Gastrocnemius medialis (tissue), 4 donors: ENCODE measurements around the gene KLHL30. TPM values are rescaled to one million over a fixed set of nuclear protein-coding genes. Genes with fewer than 3 reads are reported as not detected.

Experiments
- ATAC-seq, 2 donors: fragments of 150-250 bp; one replicate each; pipeline ENCODE4 v1.9.1; 2016
- DNase-seq, 2 donors: peaks; one replicate each; pipeline ENCODE4 v3.0.0-alpha.2; 2019
- H3K27ac ChIP-seq, 4 donors: fragments of 200-600 bp; sonication (generic); 1 replicate in 1 of 4; 2 replicates in 3 of 4; pipeline ENCODE4 v1.5.1; 2016 to 2018; ENCODE audit warnings: mild to moderate bottlenecking in 2 of 4, moderate library complexity in 1 of 4
- H3K27me3 ChIP-seq, 3 donors: fragments of 200-600 bp; sonication (generic) in 2 of 3; 1 replicate in 1 of 3; 2 replicates in 2 of 3; pipeline versions ENCODE4 v1.5.1 to v1.6.0; 2016 to 2019; ENCODE audit warnings: mild to moderate bottlenecking in 1 of 3, moderate library complexity in 1 of 3
- H3K36me3 ChIP-seq, 2 donors: fragments of 200-600 bp; sonication (generic) in 1 of 2; one replicate each; pipeline ENCODE4 v1.5.1; 2017 to 2018
- H3K4me1 ChIP-seq, 2 donors: fragments of 200-600 bp; sonication (generic) in 1 of 2; one replicate each; pipeline ENCODE4 v1.5.1; 2016 to 2017; ENCODE audit warnings: mild to moderate bottlenecking in 2 of 2
- H3K4me3 ChIP-seq, 4 donors: fragments of 200-600 bp; sonication (generic) in 3 of 4; 1 replicate in 1 of 4; 2 replicates in 3 of 4; pipeline ENCODE4 v1.5.1; 2016 to 2019; ENCODE audit warnings: mild to moderate bottlenecking in 2 of 4
- H3K9me3 ChIP-seq, 3 donors: fragments of 200-600 bp; sonication (generic) in 2 of 3; 1 replicate in 1 of 3; 2 replicates in 2 of 3; pipeline ENCODE4 v1.5.1; 2016 to 2019
- CTCF ChIP-seq, 5 experiments: fragments of 450-650 bp in 3 of 5; fragments of 200-600 bp in 2 of 5; sonication (generic) in 2 of 5; IDR thresholded peaks in 4 of 5; conservative IDR thresholded peaks in 1 of 5; 1 replicate in 4 of 5; 2 replicates in 1 of 5; pipeline ENCODE4 v1.5.1; 2016 to 2019; ENCODE audit warnings: antibody characterized with exemption in 5 of 5, mild to moderate bottlenecking in 3 of 5, moderate library complexity in 3 of 5
- POLR2A ChIP-seq, 2 donors: fragments of 450-650 bp; IDR thresholded peaks; one replicate each; pipeline ENCODE4 v1.6.1; 2017; ENCODE audit warnings: antibody characterized with exemption in 2 of 2, mild to moderate bottlenecking in 2 of 2, moderate library complexity in 2 of 2
- in situ Hi-C, 4 donors: fragments of 200-750 bp; cut with MboI; loops; one replicate each; pipeline versions ENCODE4 v1.15.0 to v1.8.0; 2017; ENCODE audit warnings: low sequenced_read_pairs in 4 of 4
- intact Hi-C: fragments of 100-400 bp; cut with DNase I; formaldehyde crosslinking; loops from one replicate; pipeline ENCODE4 v1.15.1; 2023; ENCODE audit warnings: low total_unique reads
- total RNA-seq, 4 donors: library from RNA; depleted of rRNA; stranded (reverse); fragments of >200 nt; gene quantifications; one replicate each; pipeline versions ENCODE4 v1.1.0 to v1.2.3, GENCODE V29; 2016

Gene KLHL30
- total RNA-seq, 4 donors from 2014 or later = 37.9 to 224 (median 142) TPM

- ATAC-seq = no peak
- TF ChIP-seq POLR2A (IDR thresholded peaks at IDR 0.05) = no peak
- TF ChIP-seq CTCF (IDR thresholded peaks at IDR 0.05 in 4 of 5, conservative IDR thresholded peaks at IDR 0.05 in 1 of 5) = peak in 1 of 5 experiments; percentile 32
- intact Hi-C loops = no loop called here
- no peak for DNase-seq
- H3K4me3 ChIP-seq = no peak overlapping the region
- H3K9me3 ChIP-seq = no peaks in the 10 kb centered on the region
- no peaks in the 10 kb centered on the region for H3K36me3 ChIP-seq
- H3K27me3 ChIP-seq = peaks cover 0 to 3% (median 0%) of the 10 kb centered on the region in 3 donors
- in situ Hi-C loops = no loop called here
- H3K4me1 ChIP-seq = no peaks in the 10 kb centered on the region
- no peak overlapping the region for H3K27ac ChIP-seq
Measured at GRCh38 chr2:238120463-238121298, 17.8 kb upstream of the KLHL30 start.

GRCh38 chr2:238121511-238122286 lies 16.8 kb upstream of the KLHL30 start:
- intact Hi-C loops (no loop called here), in situ Hi-C loops (no loop called here)
- no peak for DNase-seq
- Histone ChIP-seq H3K4me3 (no peak overlapping the region), H3K9me3 (no peaks in the 10 kb centered on the region), H3K36me3 (no peaks in the 10 kb centered on the region), H3K4me1 (no peaks in the 10 kb centered on the region), H3K27ac (no peak overlapping the region), H3K27me3 (no peaks in the 10 kb centered on the region)
- no peak for ATAC-seq
- TF ChIP-seq CTCF (IDR thresholded peaks at IDR 0.05 in 4 of 5, conservative IDR thresholded peaks at IDR 0.05 in 1 of 5) (no peak), POLR2A (IDR thresholded peaks at IDR 0.05) (no peak)

- TF ChIP-seq CTCF (IDR thresholded peaks at IDR 0.05 in 4 of 5, conservative IDR thresholded peaks at IDR 0.05 in 1 of 5) = no peak
- no peak for TF ChIP-seq POLR2A (IDR thresholded peaks at IDR 0.05)
- Histone ChIP-seq H3K27me3 (no peaks in the 10 kb centered on the region), H3K36me3 (no peaks in the 10 kb centered on the region), H3K27ac (no peak overlapping the region), H3K9me3 (no peaks in the 10 kb centered on the region), H3K4me1 (peaks cover 0 to 2% of the 10 kb centered on the region in 2 donors), H3K4me3 (no peak overlapping the region)
- no peak for ATAC-seq
- in situ Hi-C loops = no loop called here
- intact Hi-C loops = no loop called here
- DNase-seq = no peak
Measured at GRCh38 chr2:238122287-238123217, 15.9 kb upstream of the KLHL30 start.

- ATAC-seq (no peak), DNase-seq (no peak)
- Histone ChIP-seq H3K36me3 (no peaks in the 10 kb centered on the region), H3K4me3 (no peak overlapping the region), H3K27me3 (no peaks in the 10 kb centered on the region), H3K4me1 (peaks cover 0 to 3% of the 10 kb centered on the region in 2 donors), H3K27ac (no peak overlapping the region), H3K9me3 (no peaks in the 10 kb centered on the region)
- intact Hi-C loops (no loop called here), in situ Hi-C loops (no loop called here)
- TF ChIP-seq POLR2A (IDR thresholded peaks at IDR 0.05) (no peak), CTCF (IDR thresholded peaks at IDR 0.05 in 4 of 5, conservative IDR thresholded peaks at IDR 0.05 in 1 of 5) (no peak)
Measured at GRCh38 chr2:238123218-238123971, 15.1 kb upstream of the KLHL30 start.
